HepG2 (cell line): ENCODE data around the gene SBK2. TPM values are rescaled to one million over a fixed set of nuclear protein-coding genes. Genes with fewer than 3 reads are reported as not detected.

Experiments
- ATAC-seq: fragments of 200-7000 bp; cut with Tn5 transposase; 3 replicates; pipeline ENCODE4 v1.9.1; 2020; ENCODE audit warnings: mild to moderate bottlenecking, moderate library complexity
- BruUV-seq: library from RNA; stranded (reverse); fragments of 400-500 nt; replicated peaks from 2 replicates; lab custom pipeline; 2021; lab: Mats Ljungman, UMichigan
- CTCF ChIA-PET: fragments of 300-600 bp; formaldehyde crosslinking; extraction: SDS; loops from one replicate; lab custom pipeline; 2021; ENCODE audit warnings: low total read pairs, inconsistent platforms, low intra/inter-chr PET ratio; lab: Yijun Ruan, JAX
- POLR2A ChIA-PET: fragments of 350-600 bp; sonication (Branson Sonifier 250); formaldehyde crosslinking; loops from one replicate; lab custom pipeline; 2020; ENCODE audit warnings: antibody characterized with exemption, inconsistent platforms; lab: Yijun Ruan, JAX
- DNase-seq: peaks from one replicate; pipeline ENCODE4 v3.0.0-alpha.2; 2015; ENCODE audit warnings: low spot score
- FAIRE-seq: peaks from 3 replicates; lab custom pipeline; 2011; peaks lifted over from hg19 to GRCh38; lab: Jason Lieb, UNC
- H2AFZ ChIP-seq: one replicate; pipeline ENCODE4 v1.6.1; 2011; ENCODE audit warnings: low read length, inconsistent platforms
- H3K27ac ChIP-seq: fragments of 300-600 bp; 3 replicates; pipeline ENCODE4 v1.8.0; 2011; ENCODE audit warnings: mixed run types, mild to moderate bottlenecking, mixed read lengths, low read length, inconsistent platforms; ENCODE audit not compliant: insufficient read depth; ENCODE audit errors: extremely low read length
- H3K27me3 ChIP-seq, 2 experiments: fragments of 200-600 bp in 1 of 2; 2 replicates in 1 of 2; 3 replicates in 1 of 2; pipeline versions ENCODE4 v1.6.0 to v1.8.0; 2011; ENCODE audit warnings: low read length in 2 of 2, mild to moderate bottlenecking in 2 of 2, moderate library complexity in 2 of 2, inconsistent platforms in 1 of 2; ENCODE audit not compliant: insufficient read depth in 2 of 2, control insufficient read depth in 1 of 2
- H3K36me3 ChIP-seq, 2 experiments: fragments of 200-600 bp in 1 of 2; replicated peaks in 1 of 2; 2 replicates in 1 of 2; 3 replicates in 1 of 2; pipeline versions ENCODE4 v1.5.1 to v1.8.0; 2011; ENCODE audit warnings: low read length in 2 of 2, inconsistent platforms in 1 of 2; ENCODE audit not compliant: insufficient read depth in 2 of 2, control insufficient read depth in 1 of 2
- H3K4me1 ChIP-seq: 2 replicates; pipeline ENCODE4 v1.5.1; 2012; ENCODE audit warnings: low read length, inconsistent platforms; ENCODE audit not compliant: insufficient read depth
- H3K4me2 ChIP-seq: 2 replicates; pipeline ENCODE4 v1.6.0; 2011; ENCODE audit warnings: low read depth, low read length, inconsistent platforms
- H3K4me3 ChIP-seq, 3 experiments: fragments of 200-600 bp in 1 of 3; sonication (generic), shearing (Covaris generic) in 1 of 3; replicated peaks in 1 of 3; 2 replicates each; pipeline ENCODE4 v1.5.1; 2011 to 2016; ENCODE audit warnings: low read length in 3 of 3, inconsistent platforms in 2 of 3, low read depth in 2 of 3, mild to moderate bottlenecking in 2 of 3, control low read depth in 1 of 3, mixed read lengths in 1 of 3; ENCODE audit not compliant: insufficient read depth in 1 of 3
- H3K79me2 ChIP-seq: one replicate; pipeline ENCODE4 v1.6.1; 2011; ENCODE audit warnings: low read length, inconsistent platforms; ENCODE audit not compliant: insufficient read depth
- H3K9ac ChIP-seq: 2 replicates; pipeline ENCODE4 v1.6.0; 2011; ENCODE audit warnings: mild to moderate bottlenecking, low read depth, low read length, inconsistent platforms; ENCODE audit not compliant: insufficient read depth
- H3K9me3 ChIP-seq: 2 replicates; pipeline ENCODE4 v1.5.1; 2012; ENCODE audit warnings: mild to moderate bottlenecking, low read length
- H4K20me1 ChIP-seq: 2 replicates; pipeline ENCODE4 v1.6.0; 2011; ENCODE audit warnings: inconsistent platforms, mild to moderate bottlenecking, low read length, moderate library complexity; ENCODE audit not compliant: insufficient read depth
- ADNP ChIP-seq: sonication (generic); formaldehyde crosslinking; IDR thresholded peaks from 2 replicates; pipeline ENCODE4 v1.4.0; 2020; ENCODE audit warnings: missing genetic modification reagents
- CHD4 ChIP-seq: fragments of 200-600 bp; sonication (generic); IDR thresholded peaks from 2 replicates; pipeline ENCODE4 v1.7.0; 2017; ENCODE audit warnings: mild to moderate bottlenecking, low read length, borderline replicate concordance
- ESRRA ChIP-seq: sonication (generic); formaldehyde crosslinking; IDR thresholded peaks from 2 replicates; pipeline ENCODE4 v1.5.1; 2020; ENCODE audit warnings: mild to moderate bottlenecking, low read depth, missing genetic modification reagents
- FOXA3 ChIP-seq: IDR thresholded peaks from 2 replicates; pipeline ENCODE4 v1.6.1; 2016; ENCODE audit warnings: missing genetic modification reagents, missing compliant biosample characterization
- GTF2F1 ChIP-seq: fragments of 150-350 bp; IDR thresholded peaks from 2 replicates; pipeline ENCODE4 v1.6.1; 2014; ENCODE audit warnings: low read length
- KDM1A ChIP-seq: IDR thresholded peaks from 2 replicates; pipeline ENCODE4 v1.6.1; 2016; ENCODE audit warnings: missing compliant biosample characterization
- NCOA2 ChIP-seq: sonication (generic); formaldehyde crosslinking; IDR thresholded peaks from 2 replicates; pipeline ENCODE4 v1.8.0; 2022; ENCODE audit warnings: inconsistent platforms
- NR3C1 ChIP-seq: sonication (generic); formaldehyde crosslinking; IDR thresholded peaks from 2 replicates; pipeline ENCODE4 v1.4.0; 2020; ENCODE audit warnings: missing genetic modification reagents
- PITX1 ChIP-seq: sonication (generic); formaldehyde crosslinking; IDR thresholded peaks from 2 replicates; pipeline ENCODE4 v1.5.1; 2020; ENCODE audit warnings: mild to moderate bottlenecking, missing genetic modification reagents
- REXO4 ChIP-seq: sonication (generic); formaldehyde crosslinking; IDR thresholded peaks from 2 replicates; pipeline ENCODE4 v1.8.0; 2022; ENCODE audit warnings: missing genetic modification reagents, mild to moderate bottlenecking, borderline replicate concordance
- SALL1 ChIP-seq: sonication (generic); formaldehyde crosslinking; IDR thresholded peaks from 2 replicates; pipeline ENCODE4 v1.8.0; 2022; ENCODE audit warnings: mild to moderate bottlenecking, missing genetic modification reagents
- SAP130 ChIP-seq: IDR thresholded peaks from 2 replicates; pipeline ENCODE4 v1.6.1; 2016; ENCODE audit warnings: low read depth
- SIX1 ChIP-seq: sonication (generic); formaldehyde crosslinking; IDR thresholded peaks from 2 replicates; pipeline ENCODE4 v1.4.0; 2020; ENCODE audit warnings: missing genetic modification reagents, borderline replicate concordance
- SMAD9 ChIP-seq: sonication (generic); formaldehyde crosslinking; IDR thresholded peaks from 2 replicates; pipeline ENCODE4 v1.5.1; 2020; ENCODE audit warnings: mild to moderate bottlenecking, missing genetic modification reagents
- SOX6 ChIP-seq, 2 experiments: fragments of 450-650 bp in 1 of 2; sonication (generic) in 1 of 2; formaldehyde crosslinking in 1 of 2; IDR thresholded peaks; 2 replicates each; pipeline versions ENCODE4 v1.4.0 to v1.6.1; 2017 to 2020; ENCODE audit warnings: antibody characterized with exemption in 1 of 2, mild to moderate bottlenecking in 1 of 2, missing genetic modification reagents in 1 of 2
- ZFAT ChIP-seq: sonication (generic); formaldehyde crosslinking; conservative IDR thresholded peaks from 2 replicates; pipeline ENCODE4 v1.8.1; 2023; ENCODE audit warnings: missing genetic modification reagents, inconsistent platforms
- ZFP36L1 ChIP-seq: sonication (generic); formaldehyde crosslinking; IDR thresholded peaks from 2 replicates; pipeline ENCODE4 v1.8.0; 2022; ENCODE audit warnings: mild to moderate bottlenecking, missing genetic modification reagents, moderate library complexity
- ZFX ChIP-seq: sonication (generic); formaldehyde crosslinking; IDR thresholded peaks from 2 replicates; pipeline ENCODE4 v1.4.0; 2020; ENCODE audit warnings: mild to moderate bottlenecking, low read depth, missing genetic modification reagents, moderate library complexity
- ZNF337 ChIP-seq: sonication (generic); formaldehyde crosslinking; IDR thresholded peaks from 2 replicates; pipeline ENCODE4 v1.5.1; 2020; ENCODE audit warnings: missing genetic modification reagents, low read depth, mild to moderate bottlenecking, borderline replicate concordance
- ZNF549 ChIP-seq: sonication (generic); formaldehyde crosslinking; IDR thresholded peaks from 2 replicates; pipeline ENCODE4 v1.5.0; 2020; ENCODE audit warnings: missing genetic modification reagents
- ZNF556 ChIP-seq: sonication (generic); formaldehyde crosslinking; IDR thresholded peaks from 2 replicates; pipeline ENCODE4 v1.4.0; 2020; ENCODE audit warnings: mild to moderate bottlenecking, missing genetic modification reagents, borderline replicate concordance
- WGBS: methylation state at CpG from one replicate; pipeline ENCODE4 v1.1.6; 2017; ENCODE audit warnings: low lambda C conversion rate; 5-methylcytosine and 5-hydroxymethylcytosine counted together
- in situ Hi-C: cut with HindIII; loops from 2 replicates; pipeline ENCODE4 v1.10.0; 2017; ENCODE audit warnings: low pct_unique_long_range_greater_than_20kb; ENCODE audit not compliant: extremely low pct_ligation_motif_present
- intact Hi-C: fragments of 100-400 bp; cut with micrococcal nuclease; formaldehyde crosslinking; loops from one replicate; pipeline ENCODE4 v1.10.0; 2022; ENCODE audit not compliant: unreplicated experiment
- polyA plus RNA-seq, 8 experiments: library from polyadenylated mRNA; depleted of rRNA in 3 of 8; stranded (reverse) in 7 of 8; unstranded in 1 of 8; fragments of >200 nt; fragmentation: Illumina TruSeq in 4 of 8; extraction: Trizol in 4 of 8; gene quantifications; 2 replicates each; pipeline versions ENCODE4 v1.2.1 to v1.2.3, GENCODE V29; 2011 to 2016; ENCODE audit warnings: low read depth in 4 of 8, missing spikeins in 1 of 8, mixed read lengths in 1 of 8; ENCODE audit not compliant: insufficient read depth in 1 of 8
- total RNA-seq, 5 experiments: library from RNA; depleted of rRNA; stranded (reverse); fragments of >200 nt; fragmentation: Illumina TruSeq; extraction: Trizol; gene quantifications; 2 replicates each; pipeline ENCODE4 v1.2.3, GENCODE V29; 2016; ENCODE audit warnings: low read depth in 1 of 5
- TF ChIP-seq, protein P1 (sequence below): sonication (generic); formaldehyde crosslinking; IDR thresholded peaks from 2 replicates; pipeline ENCODE4 v1.4.0; 2020; ENCODE audit warnings: missing genetic modification reagents, borderline replicate concordance
- TF ChIP-seq, protein P2 (sequence below): sonication (generic); formaldehyde crosslinking; IDR thresholded peaks from 2 replicates; pipeline ENCODE4 v1.8.1; 2023; ENCODE audit warnings: mild to moderate bottlenecking, moderate library complexity, missing genetic modification reagents

The SBK2 gene
- total and polyA plus RNA-seq, 2 of the 13 experiments (the other 11 are each of a cell fraction or from before 2014, with no cell fraction given), result 0.24 TPM; not detected in 1

DNA sequence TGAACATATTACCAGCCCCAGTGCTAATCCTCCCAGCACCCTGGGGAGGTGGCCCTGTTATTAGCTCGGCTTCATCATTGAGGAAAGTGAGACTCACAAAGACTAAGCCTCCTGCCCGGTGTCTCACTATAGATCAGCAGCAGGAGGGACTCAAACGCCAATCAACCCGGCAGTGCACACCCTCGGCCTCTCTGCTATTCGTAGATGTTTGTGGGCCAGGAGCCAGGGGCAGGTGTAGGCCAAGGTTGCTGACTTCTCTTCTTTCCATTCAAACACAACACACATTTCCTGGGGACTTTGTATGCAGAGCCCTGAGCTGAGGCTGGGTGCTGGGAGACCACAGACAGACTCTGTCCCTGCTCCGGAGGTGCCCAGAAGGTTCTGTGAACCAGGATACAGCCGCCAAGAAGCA is 17.8 kb upstream of the SBK2 start:
- no peak for FAIRE-seq
- TF ChIP-seq SIX1, result no peak
- no peak for TF ChIP-seq ESRRA (CRISPR knock-in tag)
- TF ChIP-seq FOXA3 (CRISPR knock-in tag), result 0 out of 2 replicates have a peak, but pooled peaks have one; percentile 24
- 0 out of 2 replicates have a peak, but pooled peaks have one; percentile 41 for TF ChIP-seq NCOA2 (CRISPR knock-in tag)
- no peak for TF ChIP-seq GTF2F1
- TF ChIP-seq ZFP36L1 (CRISPR knock-in tag), result no peak
- TF ChIP-seq ZNF337, result no peak
- no peak for TF ChIP-seq NR3C1 (CRISPR knock-in tag)
- TF ChIP-seq SALL1 (CRISPR knock-in tag), result peak; percentile 55; the same call in 1 of the 2 replicates
- TF ChIP-seq REXO4 (CRISPR knock-in tag), result no peak
- TF ChIP-seq, protein P1, sequence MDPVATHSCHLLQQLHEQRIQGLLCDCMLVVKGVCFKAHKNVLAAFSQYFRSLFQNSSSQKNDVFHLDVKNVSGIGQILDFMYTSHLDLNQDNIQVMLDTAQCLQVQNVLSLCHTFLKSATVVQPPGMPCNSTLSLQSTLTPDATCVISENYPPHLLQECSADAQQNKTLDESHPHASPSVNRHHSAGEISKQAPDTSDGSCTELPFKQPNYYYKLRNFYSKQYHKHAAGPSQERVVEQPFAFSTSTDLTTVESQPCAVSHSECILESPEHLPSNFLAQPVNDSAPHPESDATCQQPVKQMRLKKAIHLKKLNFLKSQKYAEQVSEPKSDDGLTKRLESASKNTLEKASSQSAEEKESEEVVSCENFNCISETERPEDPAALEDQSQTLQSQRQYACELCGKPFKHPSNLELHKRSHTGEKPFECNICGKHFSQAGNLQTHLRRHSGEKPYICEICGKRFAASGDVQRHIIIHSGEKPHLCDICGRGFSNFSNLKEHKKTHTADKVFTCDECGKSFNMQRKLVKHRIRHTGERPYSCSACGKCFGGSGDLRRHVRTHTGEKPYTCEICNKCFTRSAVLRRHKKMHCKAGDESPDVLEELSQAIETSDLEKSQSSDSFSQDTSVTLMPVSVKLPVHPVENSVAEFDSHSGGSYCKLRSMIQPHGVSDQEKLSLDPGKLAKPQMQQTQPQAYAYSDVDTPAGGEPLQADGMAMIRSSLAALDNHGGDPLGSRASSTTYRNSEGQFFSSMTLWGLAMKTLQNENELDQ (CRISPR knock-in tag), result no peak
- TF ChIP-seq, protein P2, sequence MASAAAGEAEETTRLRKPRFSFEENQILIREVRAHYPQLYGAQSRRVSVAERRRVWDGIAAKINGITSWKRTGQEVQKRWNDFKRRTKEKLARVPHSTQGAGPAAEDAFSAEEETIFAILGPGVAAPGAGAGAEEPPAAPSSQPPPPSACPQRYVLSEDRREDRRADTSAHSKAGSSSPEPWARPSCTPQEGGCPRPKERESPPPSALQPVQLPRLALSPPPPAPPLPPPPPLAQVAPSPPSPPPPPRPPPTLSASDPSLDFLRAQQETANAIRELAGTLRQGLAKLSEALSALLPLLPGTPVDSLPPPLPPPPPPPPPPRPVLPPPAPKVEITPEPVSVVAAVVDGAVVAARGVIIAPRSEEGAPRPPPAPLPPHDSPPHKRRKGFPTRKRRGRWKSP (CRISPR knock-in tag), result no peak
- no peak for TF ChIP-seq PITX1 (CRISPR knock-in tag)
- TF ChIP-seq CHD4, result no peak
- no peak for TF ChIP-seq ZNF556 (CRISPR knock-in tag)
- no peak for TF ChIP-seq ADNP (CRISPR knock-in tag)
- TF ChIP-seq ZNF549 (CRISPR knock-in tag), result no peak
- TF ChIP-seq SMAD9 (CRISPR knock-in tag), result no peak
- no peak for TF ChIP-seq KDM1A (CRISPR knock-in tag)
- TF ChIP-seq ZFAT, result no peak
- TF ChIP-seq SOX6 (IDR thresholded peaks at IDR 0.05), result no peak
- TF ChIP-seq SOX6 (CRISPR knock-in tag; IDR thresholded peaks at IDR 0.05), result peak; percentile 40; the same call in 1 of the 2 replicates
- peak; percentile 62 for TF ChIP-seq SAP130
- peak; percentile 60; the same call in 1 of the 2 replicates for TF ChIP-seq ZFX (CRISPR knock-in tag)

More for the DNA sequence above, 17.8 kb upstream of the SBK2 start:
- H3K36me3 ChIP-seq, result no peaks in the 10 kb centered on the region
- peak; percentile 73 for ATAC-seq
- 0 out of 2 replicates have a peak overlapping the region, but pooled peaks have one; percentile 15 for H3K9ac ChIP-seq
- no peaks in the 10 kb centered on the region for H3K79me2 ChIP-seq
- 4% methylated on average over 8 of the region's 8 CpGs for WGBS
- no peaks in the 10 kb centered on the region for H3K27me3 ChIP-seq
- CTCF ChIA-PET, result no interaction called here
- H3K27ac ChIP-seq, result peak overlapping the region; percentile 39
- H3K4me3 ChIP-seq, result peak overlapping the region in 1 of 3 experiments; percentile 17; a peak in 2 of 6 replicates
- in situ Hi-C loops, result no loop called here
- intact Hi-C loops, result loop anchor here (10.0 kb wide), 1 partner anchor 50 kb away; the partner anchor contains the start of genes ZNF524 and ZNF865
- BruUV-seq, result no TSS peak
- no peaks in the 10 kb centered on the region for H3K9me3 ChIP-seq
- peak overlapping the region; percentile 63 for H3K4me2 ChIP-seq
- no peaks in the 10 kb centered on the region for H4K20me1 ChIP-seq
- DNase-seq, result peak; percentile 68
- no peak overlapping the region for H2AFZ ChIP-seq
- POLR2A ChIA-PET, result interaction anchor here (0.7 kb wide), 1 partner anchor 8 kb away, joined by 3 read pairs; no protein-coding TSS in a partner anchor
- peaks cover 59% of the 10 kb centered on the region for H3K4me1 ChIP-seq
